SK-N-SH (cell line): ENCODE results near the gene PSMD2. TPM values are rescaled to one million over a fixed set of nuclear protein-coding genes. Genes with fewer than 3 reads are reported as not detected.

Experiments
- CTCF ChIA-PET: fragments of 300-600, 350-600 bp; formaldehyde crosslinking; extraction: SDS; loops from one replicate; lab custom pipeline; 2021; lab: Yijun Ruan, JAX
- POLR2A ChIA-PET: fragments of 350-600 bp; sonication (Branson Sonifier 250); formaldehyde crosslinking; extraction: SDS; loops from one replicate; lab custom pipeline; 2020; ENCODE audit warnings: antibody characterized with exemption, inconsistent platforms; lab: Yijun Ruan, JAX
- DNase-seq: peaks from one replicate; pipeline ENCODE4 v3.0.0; 2012
- H2AFZ ChIP-seq: fragments of 200-600 bp; sonication (generic); 2 replicates; pipeline ENCODE4 v1.8.1; 2016; ENCODE audit warnings: antibody characterized with exemption, mild to moderate bottlenecking, low read depth
- H3F3A ChIP-seq: fragments of 200-600 bp; sonication (generic); replicated peaks from 2 replicates; pipeline ENCODE3; 2016; ENCODE audit warnings: antibody characterized with exemption, mild to moderate bottlenecking; ENCODE audit not compliant: insufficient read depth
- H3K27ac ChIP-seq, 2 experiments: fragments of 200-500 bp in 1 of 2; fragments of 200-600 bp in 1 of 2; sonication (Bioruptor generic) in 1 of 2; sonication (generic), shearing (Covaris generic) in 1 of 2; 2 replicates each; pipeline versions ENCODE4 v1.5.1 to v1.6.1; 2014 to 2016; ENCODE audit warnings: low read depth in 2 of 2, inconsistent platforms in 1 of 2, low read length in 1 of 2, mild to moderate bottlenecking in 1 of 2, mixed read lengths in 1 of 2
- H3K27me3 ChIP-seq: fragments of 200-600 bp; sonication (generic), shearing (Covaris generic); 2 replicates; pipeline ENCODE4 v1.6.1; 2016; ENCODE audit warnings: mixed run types; ENCODE audit not compliant: insufficient read depth
- H3K36me3 ChIP-seq, 2 experiments: fragments of 200-500 bp in 1 of 2; fragments of 200-600 bp in 1 of 2; sonication (Bioruptor generic) in 1 of 2; sonication (generic) in 1 of 2; replicated peaks in 1 of 2; 2 replicates each; pipeline versions ENCODE3 to v1.5.1; 2014 to 2016; ENCODE audit warnings: low read length in 1 of 2, mild to moderate bottlenecking in 1 of 2; ENCODE audit not compliant: insufficient read depth in 2 of 2, control insufficient read depth in 1 of 2
- H3K4me1 ChIP-seq, 2 experiments: fragments of 200-500 bp in 1 of 2; fragments of 200-600 bp in 1 of 2; sonication (Bioruptor generic) in 1 of 2; sonication (generic), shearing (Covaris generic) in 1 of 2; 2 replicates each; pipeline versions ENCODE4 v1.5.1 to v1.6.1; 2014 to 2016; ENCODE audit warnings: low read depth in 1 of 2, low read length in 1 of 2, mixed run types in 1 of 2; ENCODE audit not compliant: insufficient read depth in 2 of 2, control insufficient read depth in 1 of 2
- H3K4me2 ChIP-seq: fragments of 200-600 bp; sonication (generic), shearing (Covaris generic); 2 replicates; pipeline ENCODE4 v1.6.1; 2017; ENCODE audit warnings: mixed run types
- H3K4me3 ChIP-seq, 2 experiments: fragments of 200-500 bp in 1 of 2; fragments of 200-600 bp in 1 of 2; sonication (Bioruptor generic) in 1 of 2; sonication (generic), shearing (Covaris generic) in 1 of 2; 2 replicates each; pipeline versions ENCODE4 v1.5.1 to v1.8.1; 2014 to 2016; ENCODE audit warnings: low read depth in 2 of 2, inconsistent platforms in 1 of 2, low read length in 1 of 2, mild to moderate bottlenecking in 1 of 2, mixed read lengths in 1 of 2, moderate library complexity in 1 of 2
- H3K79me2 ChIP-seq: fragments of 200-600 bp; sonication (generic); 2 replicates; pipeline ENCODE4 v1.8.1; 2017; ENCODE audit warnings: mild to moderate bottlenecking; ENCODE audit not compliant: insufficient read depth
- H3K9ac ChIP-seq: fragments of 200-600 bp; sonication (generic); 2 replicates; pipeline ENCODE4 v1.6.1; 2017; ENCODE audit warnings: mixed run types
- H3K9me2 ChIP-seq: fragments of 200-600 bp; sonication (generic); 2 replicates; pipeline ENCODE4 v1.6.1; 2017; ENCODE audit warnings: mixed run types
- H3K9me3 ChIP-seq: fragments of 200-600 bp; sonication (generic); 2 replicates; pipeline ENCODE4 v1.6.1; 2017; ENCODE audit warnings: mixed run types, mild to moderate bottlenecking, moderate library complexity
- H4K20me1 ChIP-seq: fragments of 200-600 bp; sonication (generic); 2 replicates; pipeline ENCODE4 v1.6.1; 2017; ENCODE audit warnings: mild to moderate bottlenecking, mixed run types; ENCODE audit not compliant: insufficient read depth
- CHD2 ChIP-seq: fragments of 150-350 bp; IDR thresholded peaks from 2 replicates; pipeline ENCODE4 v1.6.1; 2018; ENCODE audit warnings: low read length; ENCODE audit not compliant: partially characterized antibody
- FOSL2 ChIP-seq: IDR thresholded peaks from 2 replicates; pipeline ENCODE4 v1.4.0; 2012; ENCODE audit warnings: low read depth, mild to moderate bottlenecking, moderate library complexity, borderline replicate concordance
- GATA2 ChIP-seq: sonication (generic); formaldehyde crosslinking; IDR thresholded peaks from 2 replicates; pipeline ENCODE4 v1.5.0; 2020; ENCODE audit warnings: mild to moderate bottlenecking, missing genetic modification reagents
- MXI1 ChIP-seq: IDR thresholded peaks from 2 replicates; pipeline ENCODE4 v1.6.1; 2012; ENCODE audit warnings: mild to moderate bottlenecking, low read depth, low read length, improper control_type of control experiment
- RAD21 ChIP-seq: IDR thresholded peaks from 2 replicates; pipeline ENCODE4 v1.6.1; 2012; ENCODE audit warnings: mild to moderate bottlenecking, low read length
- RCOR1 ChIP-seq: fragments of 150-350 bp; IDR thresholded peaks from 2 replicates; pipeline ENCODE4 v1.6.1; 2017; ENCODE audit warnings: antibody characterized with exemption, low read length
- RXRA ChIP-seq: IDR thresholded peaks from 2 replicates; pipeline ENCODE4 v1.4.0; 2012; ENCODE audit warnings: low read depth, mild to moderate bottlenecking, borderline replicate concordance
- SMC3 ChIP-seq: IDR thresholded peaks from 2 replicates; pipeline ENCODE4 v1.6.1; 2012; ENCODE audit warnings: low read depth, low read length, improper control_type of control experiment
- TCF12 ChIP-seq: IDR thresholded peaks from 2 replicates; pipeline ENCODE4 v1.4.0; 2012
- whole genome bisulfite sequencing: methylation state at CpG from one replicate; pipeline ENCODE4 v1.1.6; 2017; ENCODE audit warnings: low lambda C conversion rate; 5-methylcytosine and 5-hydroxymethylcytosine counted together
- polyA plus RNA-seq, 3 experiments: library from polyadenylated mRNA; depleted of rRNA; stranded (reverse); fragments of >200 nt; gene quantifications; 2 replicates each; pipeline ENCODE4 v1.2.3, GENCODE V29; 2012
- TF ChIP-seq, protein P1 (sequence below): fragments of 200-600 bp; sonication (generic); IDR thresholded peaks from 2 replicates; pipeline ENCODE4 v1.6.1; 2017; ENCODE audit warnings: antibody characterized with exemption, mild to moderate bottlenecking, moderate library complexity
- TF ChIP-seq, protein P2 (sequence below): IDR thresholded peaks from 2 replicates; pipeline ENCODE4 v1.6.1; 2012; ENCODE audit warnings: mild to moderate bottlenecking, low read depth, low read length, moderate library complexity
- TF ChIP-seq, protein P3 (sequence below): fragments of 150-350 bp; IDR thresholded peaks from 2 replicates; pipeline ENCODE4 v1.6.1; 2017; ENCODE audit warnings: antibody characterized with exemption, low read length, low read depth, borderline replicate concordance

The PSMD2 gene
- polyA plus RNA-seq, 1 of the 3 experiments (the other 2 are of a cell fraction), result 328 TPM

DNA sequence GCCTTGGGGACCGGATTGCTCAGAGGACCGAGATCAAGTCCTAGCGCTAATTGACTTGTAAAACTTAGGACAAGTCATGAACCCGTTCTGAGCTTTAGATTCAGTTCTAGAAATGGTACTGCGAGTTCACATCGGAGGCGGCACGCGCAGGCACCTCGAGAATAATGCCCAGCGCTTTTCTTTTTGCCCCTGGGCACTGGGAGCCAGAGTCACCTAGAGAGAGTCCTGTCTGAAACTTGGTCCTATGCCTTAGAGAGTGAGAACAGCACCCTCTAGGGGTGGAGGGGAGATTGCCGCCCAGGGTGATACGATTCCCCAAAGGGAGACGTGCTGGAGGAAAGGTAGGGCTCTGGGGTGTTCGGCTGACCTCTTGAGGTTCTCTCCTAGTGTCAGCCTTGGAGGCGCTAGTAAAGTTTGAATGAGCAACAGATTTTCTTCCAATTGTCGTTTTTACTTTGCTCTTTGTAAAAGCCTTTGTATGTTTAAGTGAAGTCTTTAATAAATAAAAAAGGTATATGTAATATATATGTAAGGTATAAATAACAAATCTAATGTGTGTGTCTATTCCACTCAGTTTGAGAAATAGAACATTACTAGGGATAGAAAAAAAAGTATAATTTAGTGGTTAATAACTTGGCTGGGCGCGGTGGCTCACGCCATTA, 48.7 kb upstream of the PSMD2 start:
- peak overlapping the region; percentile 94 to 97 for H3K4me3 ChIP-seq
- peak overlapping the region; percentile 52 to 77 for H3K27ac ChIP-seq
- POLR2A ChIA-PET, result interaction anchor here (0.8 kb wide), 1 partner anchor 73 kb away, joined by 3 read pairs; no protein-coding TSS in a partner anchor
- peaks cover 10% of the 10 kb centered on the region for H3F3A ChIP-seq
- TF ChIP-seq CHD2, result peak; percentile 33
- TF ChIP-seq GATA2 (CRISPR knock-in tag), result no peak
- TF ChIP-seq RAD21, result peak; percentile 79
- TF ChIP-seq, protein P1, sequence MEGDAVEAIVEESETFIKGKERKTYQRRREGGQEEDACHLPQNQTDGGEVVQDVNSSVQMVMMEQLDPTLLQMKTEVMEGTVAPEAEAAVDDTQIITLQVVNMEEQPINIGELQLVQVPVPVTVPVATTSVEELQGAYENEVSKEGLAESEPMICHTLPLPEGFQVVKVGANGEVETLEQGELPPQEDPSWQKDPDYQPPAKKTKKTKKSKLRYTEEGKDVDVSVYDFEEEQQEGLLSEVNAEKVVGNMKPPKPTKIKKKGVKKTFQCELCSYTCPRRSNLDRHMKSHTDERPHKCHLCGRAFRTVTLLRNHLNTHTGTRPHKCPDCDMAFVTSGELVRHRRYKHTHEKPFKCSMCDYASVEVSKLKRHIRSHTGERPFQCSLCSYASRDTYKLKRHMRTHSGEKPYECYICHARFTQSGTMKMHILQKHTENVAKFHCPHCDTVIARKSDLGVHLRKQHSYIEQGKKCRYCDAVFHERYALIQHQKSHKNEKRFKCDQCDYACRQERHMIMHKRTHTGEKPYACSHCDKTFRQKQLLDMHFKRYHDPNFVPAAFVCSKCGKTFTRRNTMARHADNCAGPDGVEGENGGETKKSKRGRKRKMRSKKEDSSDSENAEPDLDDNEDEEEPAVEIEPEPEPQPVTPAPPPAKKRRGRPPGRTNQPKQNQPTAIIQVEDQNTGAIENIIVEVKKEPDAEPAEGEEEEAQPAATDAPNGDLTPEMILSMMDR, result peak; percentile 89
- TF ChIP-seq RCOR1, result peak; percentile 50; the same call in 1 of the 2 replicates
- peak; percentile 51; the same call in 1 of the 2 replicates for TF ChIP-seq MXI1
- TF ChIP-seq FOSL2, result no peak
- TF ChIP-seq TCF12, result no peak
- TF ChIP-seq, protein P2, sequence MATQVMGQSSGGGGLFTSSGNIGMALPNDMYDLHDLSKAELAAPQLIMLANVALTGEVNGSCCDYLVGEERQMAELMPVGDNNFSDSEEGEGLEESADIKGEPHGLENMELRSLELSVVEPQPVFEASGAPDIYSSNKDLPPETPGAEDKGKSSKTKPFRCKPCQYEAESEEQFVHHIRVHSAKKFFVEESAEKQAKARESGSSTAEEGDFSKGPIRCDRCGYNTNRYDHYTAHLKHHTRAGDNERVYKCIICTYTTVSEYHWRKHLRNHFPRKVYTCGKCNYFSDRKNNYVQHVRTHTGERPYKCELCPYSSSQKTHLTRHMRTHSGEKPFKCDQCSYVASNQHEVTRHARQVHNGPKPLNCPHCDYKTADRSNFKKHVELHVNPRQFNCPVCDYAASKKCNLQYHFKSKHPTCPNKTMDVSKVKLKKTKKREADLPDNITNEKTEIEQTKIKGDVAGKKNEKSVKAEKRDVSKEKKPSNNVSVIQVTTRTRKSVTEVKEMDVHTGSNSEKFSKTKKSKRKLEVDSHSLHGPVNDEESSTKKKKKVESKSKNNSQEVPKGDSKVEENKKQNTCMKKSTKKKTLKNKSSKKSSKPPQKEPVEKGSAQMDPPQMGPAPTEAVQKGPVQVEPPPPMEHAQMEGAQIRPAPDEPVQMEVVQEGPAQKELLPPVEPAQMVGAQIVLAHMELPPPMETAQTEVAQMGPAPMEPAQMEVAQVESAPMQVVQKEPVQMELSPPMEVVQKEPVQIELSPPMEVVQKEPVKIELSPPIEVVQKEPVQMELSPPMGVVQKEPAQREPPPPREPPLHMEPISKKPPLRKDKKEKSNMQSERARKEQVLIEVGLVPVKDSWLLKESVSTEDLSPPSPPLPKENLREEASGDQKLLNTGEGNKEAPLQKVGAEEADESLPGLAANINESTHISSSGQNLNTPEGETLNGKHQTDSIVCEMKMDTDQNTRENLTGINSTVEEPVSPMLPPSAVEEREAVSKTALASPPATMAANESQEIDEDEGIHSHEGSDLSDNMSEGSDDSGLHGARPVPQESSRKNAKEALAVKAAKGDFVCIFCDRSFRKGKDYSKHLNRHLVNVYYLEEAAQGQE, result 0 out of 2 replicates have a peak, but pooled peaks have one; percentile 23
- TF ChIP-seq, protein P3, sequence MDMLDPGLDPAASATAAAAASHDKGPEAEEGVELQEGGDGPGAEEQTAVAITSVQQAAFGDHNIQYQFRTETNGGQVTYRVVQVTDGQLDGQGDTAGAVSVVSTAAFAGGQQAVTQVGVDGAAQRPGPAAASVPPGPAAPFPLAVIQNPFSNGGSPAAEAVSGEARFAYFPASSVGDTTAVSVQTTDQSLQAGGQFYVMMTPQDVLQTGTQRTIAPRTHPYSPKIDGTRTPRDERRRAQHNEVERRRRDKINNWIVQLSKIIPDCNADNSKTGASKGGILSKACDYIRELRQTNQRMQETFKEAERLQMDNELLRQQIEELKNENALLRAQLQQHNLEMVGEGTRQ, result no peak
- TF ChIP-seq SMC3, result peak; percentile 82
- no peak for TF ChIP-seq RXRA
- H3K9ac ChIP-seq, result peak overlapping the region; percentile 82; the same call in 1 of the 2 replicates
- WGBS, result 19% methylated on average over 17 of the region's 20 CpGs
- H3K9me2 ChIP-seq, result no peaks in the 10 kb centered on the region
- DNase-seq, result peak; percentile 85
- H3K79me2 ChIP-seq, result peaks cover 22% of the 10 kb centered on the region
- CTCF ChIA-PET, result interaction anchor here (0.6 to 3.4 kb wide), 59 partner anchors 8 to 418 kb away, joined by 3 to 30 read pairs (median 5); partner anchors contain the start of genes ABCF3, AP2M1, CAMK2N2 and EIF2B5
- H2AFZ ChIP-seq, result peak overlapping the region; percentile 99; the same call in 1 of the 2 replicates
- no peaks in the 10 kb centered on the region for H3K9me3 ChIP-seq
- peaks cover 0 to 3% of the 10 kb centered on the region in 2 experiments; a peak in 2 of 4 replicates for H3K4me1 ChIP-seq
- H3K36me3 ChIP-seq, result peaks cover 4 to 5% of the 10 kb centered on the region in 2 experiments
- H4K20me1 ChIP-seq, result no peaks in the 10 kb centered on the region
- peak overlapping the region; percentile 100 for H3K4me2 ChIP-seq
- no peaks in the 10 kb centered on the region for H3K27me3 ChIP-seq
